NCI-H187 (cell line): ENCODE results near the gene ATE1.
"Not testable (repeated sequence)": the region's sequence is repeated elsewhere in the genome, so short reads cannot be mapped to it uniquely, and the experiment has no call there.

Experiments
- DNase-seq, 2 experiments: peaks; one replicate each; lab custom pipeline; 2025; lab: John Stamatoyannopoulos, UW

The ATE1 gene

DNA sequence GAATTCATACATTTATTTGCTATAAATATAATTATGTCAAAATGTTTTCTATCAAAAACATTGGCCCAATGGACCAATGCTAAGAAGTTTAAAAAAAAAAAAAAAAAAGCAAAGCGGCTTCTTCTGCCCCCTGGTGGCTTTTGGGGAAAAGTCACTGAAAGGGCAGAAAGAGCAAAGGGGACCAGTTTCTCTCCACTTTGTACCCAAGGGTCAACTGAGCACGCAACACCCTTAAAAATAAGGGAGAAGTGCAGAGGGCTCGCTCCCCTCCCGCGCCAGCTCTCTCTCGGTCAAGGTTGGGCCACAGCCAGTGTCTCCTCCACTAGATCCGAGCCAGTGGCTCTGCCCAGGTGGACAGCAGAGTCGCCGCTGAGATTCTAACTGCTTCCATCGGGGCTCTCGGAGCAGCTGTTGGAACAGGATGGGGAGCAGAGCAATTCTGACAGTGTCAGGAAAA is 193.2 kb downstream of the ATE1 start:
- DNase-seq = no peak

DNA sequence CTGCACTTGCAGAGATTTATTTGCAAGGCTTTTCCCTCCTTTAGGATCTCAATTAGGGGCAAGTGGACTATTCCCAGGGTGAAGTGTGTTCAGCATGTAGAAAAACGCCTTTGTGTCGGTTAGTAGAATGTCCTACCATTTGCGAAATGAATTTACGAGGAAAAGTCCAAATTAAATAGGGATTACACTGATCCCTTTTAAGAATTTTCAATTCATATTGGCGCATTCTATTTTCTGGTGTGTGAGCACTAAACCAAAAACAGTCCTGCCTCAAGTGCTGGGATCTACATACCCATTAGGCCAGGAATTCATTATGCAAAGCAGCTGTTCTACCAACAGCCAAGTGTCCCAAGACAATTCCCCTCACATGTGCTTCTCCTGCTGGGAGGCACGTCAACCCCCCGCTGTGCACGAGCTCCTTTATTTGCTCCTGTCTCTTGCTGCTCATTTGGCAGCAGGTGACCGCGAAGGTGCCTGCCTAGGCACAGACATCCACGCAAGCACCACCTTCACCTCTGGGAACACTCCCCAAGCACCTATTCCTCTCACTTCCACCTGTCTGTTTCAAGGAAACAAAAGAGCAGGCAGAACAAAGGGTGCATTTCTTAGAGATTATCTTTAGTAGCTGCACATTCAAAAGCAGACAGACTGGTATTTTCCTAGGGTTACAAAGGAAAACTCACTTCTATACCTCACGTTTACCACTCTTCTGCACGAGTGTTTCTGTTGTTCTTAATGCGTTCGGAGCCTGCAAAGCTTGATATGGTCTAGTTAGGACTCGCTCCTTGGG is 195.0 kb downstream of the ATE1 start:
- DNase-seq = peak; percentile 50 to 82

DNA sequence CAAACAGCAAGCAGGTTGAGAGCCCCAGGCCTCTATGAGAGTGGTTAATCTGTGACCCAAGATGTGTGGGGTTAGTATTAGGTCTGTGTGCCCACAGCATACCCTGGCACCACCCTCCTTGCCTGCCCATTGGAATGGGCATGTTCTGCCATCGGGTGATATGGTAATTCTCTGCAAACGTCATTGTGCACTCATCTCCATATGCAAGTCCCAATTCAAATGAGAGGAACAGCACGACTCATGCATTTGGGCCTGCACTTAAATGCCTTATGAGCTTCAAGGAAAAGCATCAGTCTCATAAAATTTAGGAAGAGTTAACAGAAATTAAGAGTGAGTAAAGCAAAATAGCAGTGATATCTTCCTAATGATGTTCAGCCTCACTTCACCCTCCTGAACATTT is 195.7 kb downstream of the ATE1 start:
- no peak for DNase-seq

DNA sequence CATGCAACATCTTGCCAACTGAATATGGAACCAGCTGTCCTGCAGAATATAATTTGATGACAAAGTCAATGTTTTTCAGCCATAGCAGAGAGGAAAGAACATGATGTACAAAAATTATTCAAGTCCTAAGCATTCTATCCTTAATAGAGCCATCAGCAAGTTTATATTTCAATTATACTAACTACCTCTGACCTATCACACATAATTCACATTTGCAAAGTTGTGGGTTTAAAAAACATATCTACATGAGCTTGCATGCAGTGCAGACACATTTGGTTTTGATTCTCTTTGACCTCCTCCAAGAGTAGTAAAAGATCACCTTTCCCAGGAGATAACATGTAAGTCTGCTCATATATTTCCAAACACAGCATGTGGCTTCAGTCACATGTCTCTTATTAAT is 203.5 kb downstream of the ATE1 start:
- DNase-seq = no peak

- no peak for DNase-seq
These were observed 205.2 kb downstream of the ATE1 start for GRCh38 chr10:121722665-121723064.

DNA sequence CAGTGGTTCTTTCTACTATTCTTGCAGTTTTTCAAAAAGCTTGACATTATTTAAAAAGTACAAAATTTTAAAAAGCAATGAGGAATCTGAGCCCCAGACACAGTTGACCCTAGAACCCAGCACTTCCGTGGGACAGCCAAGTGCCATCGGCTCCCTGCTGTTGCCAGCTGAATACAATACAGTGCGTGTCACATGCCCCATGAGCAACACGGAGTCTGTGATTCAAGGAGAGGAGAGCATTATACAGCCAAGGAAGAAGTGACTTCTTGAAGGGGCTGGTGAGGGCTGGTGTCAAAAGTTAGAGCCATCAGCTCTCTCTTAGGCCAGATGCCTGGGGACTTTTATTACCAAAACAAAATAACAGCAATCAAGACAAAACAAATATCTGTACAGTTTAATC is 206.6 kb downstream of the ATE1 start:
- no peak for DNase-seq

- DNase-seq = no peak
These were observed 211.9 kb downstream of the ATE1 start for GRCh38 chr10:121715969-121716368.

DNA sequence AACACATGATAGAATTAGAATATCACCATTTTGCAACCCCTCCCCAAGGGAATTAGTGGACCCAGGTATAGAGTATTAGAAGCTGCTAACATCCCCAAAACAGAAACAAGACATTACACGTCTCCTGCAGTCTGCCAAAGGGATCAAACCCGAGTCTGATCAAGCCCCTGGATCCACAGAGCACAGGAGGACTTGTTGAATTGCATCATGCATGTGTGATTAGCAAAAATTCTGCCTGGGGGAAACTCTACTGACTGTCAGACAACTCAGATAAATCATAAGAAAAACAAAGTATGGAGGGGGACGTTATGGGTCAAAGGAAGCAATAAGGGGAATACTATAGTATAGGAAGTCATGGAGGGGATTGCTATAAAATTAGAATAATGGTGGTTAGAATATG is 212.8 kb downstream of the ATE1 start:
- no peak for DNase-seq

GRCh38 chr10:121713486-121713885 is 214.3 kb downstream of the ATE1 start:
- no peak for DNase-seq

- DNase-seq = no peak
These were observed 216.9 kb downstream of the ATE1 start for GRCh38 chr10:121710971-121711370.

GRCh38 chr10:121710207-121710606 is 217.6 kb downstream of the ATE1 start:
- DNase-seq = no peak

DNA sequence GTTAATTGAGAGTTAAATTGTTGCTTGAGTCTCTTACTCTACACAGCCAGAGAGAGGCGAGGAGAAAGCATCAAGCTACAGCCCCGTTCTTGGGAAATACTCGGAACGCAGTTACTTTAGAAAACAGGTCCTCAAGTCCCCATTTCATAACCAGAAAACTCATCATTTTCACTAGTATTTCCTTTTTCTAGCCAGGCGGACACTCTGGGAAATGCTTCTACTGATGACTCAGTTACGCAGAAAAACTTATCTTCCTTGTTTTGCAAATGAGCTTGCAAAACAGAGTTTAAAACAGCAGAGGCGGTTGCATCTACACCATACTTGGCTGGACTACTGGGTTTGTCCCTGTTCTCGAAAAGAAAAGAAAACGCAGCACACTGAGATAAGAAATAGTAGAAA is 218.2 kb downstream of the ATE1 start:
- DNase-seq = no peak

GRCh38 chr10:121708728-121709674 is 218.8 kb downstream of the ATE1 start:
- DNase-seq = no peak

DNA sequence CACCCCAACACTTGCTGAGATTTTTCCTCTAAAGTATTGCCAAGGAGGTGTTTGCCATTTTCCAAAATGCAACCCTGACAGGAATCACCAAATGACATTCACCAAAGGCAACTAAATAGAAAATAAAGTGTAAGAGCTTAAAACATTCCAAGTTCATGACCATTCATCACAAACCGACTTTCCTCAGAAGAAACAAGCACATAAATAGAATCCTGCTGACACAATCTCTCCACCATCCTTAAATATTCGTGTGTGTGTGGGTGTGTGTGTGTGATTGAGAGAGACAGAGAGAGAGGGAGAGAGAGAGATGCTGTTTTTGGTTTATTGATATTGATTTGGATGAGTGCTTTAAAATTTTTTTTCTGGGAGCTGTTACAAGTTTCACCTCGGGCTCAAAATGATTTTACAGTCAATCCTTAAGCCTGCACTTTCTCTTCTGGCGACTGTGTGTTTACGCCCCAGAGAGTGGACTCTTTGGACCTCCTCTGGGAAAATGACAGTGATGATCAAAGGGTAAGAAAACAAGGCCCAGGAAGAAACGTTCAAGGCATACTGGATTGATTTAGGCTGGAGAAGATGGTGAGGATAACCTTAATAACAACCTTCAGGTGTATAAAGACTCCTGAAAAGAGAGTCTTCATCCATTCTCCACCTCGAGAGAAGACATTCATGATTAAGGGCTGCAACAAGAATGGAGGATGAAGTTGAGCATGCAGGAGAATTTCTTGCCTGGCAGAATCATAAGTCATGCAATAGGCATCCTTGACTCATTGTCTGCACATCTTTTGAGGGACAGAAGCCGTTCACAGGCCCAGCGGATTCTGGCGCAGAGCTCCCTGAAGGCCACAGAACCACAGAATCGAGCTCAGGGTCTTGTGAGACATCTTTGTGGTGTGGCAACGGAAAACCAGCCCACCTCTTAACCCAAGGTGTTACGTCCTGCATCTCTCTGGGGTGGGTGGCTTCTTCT is 225.2 kb downstream of the ATE1 start:
- DNase-seq = no peak

GRCh38 chr10:121700416-121700815 is 227.4 kb downstream of the ATE1 start:
- no peak for DNase-seq

GRCh38 chr10:121699703-121700102 is 228.1 kb downstream of the ATE1 start:
- not testable (repeated sequence) for DNase-seq

DNA sequence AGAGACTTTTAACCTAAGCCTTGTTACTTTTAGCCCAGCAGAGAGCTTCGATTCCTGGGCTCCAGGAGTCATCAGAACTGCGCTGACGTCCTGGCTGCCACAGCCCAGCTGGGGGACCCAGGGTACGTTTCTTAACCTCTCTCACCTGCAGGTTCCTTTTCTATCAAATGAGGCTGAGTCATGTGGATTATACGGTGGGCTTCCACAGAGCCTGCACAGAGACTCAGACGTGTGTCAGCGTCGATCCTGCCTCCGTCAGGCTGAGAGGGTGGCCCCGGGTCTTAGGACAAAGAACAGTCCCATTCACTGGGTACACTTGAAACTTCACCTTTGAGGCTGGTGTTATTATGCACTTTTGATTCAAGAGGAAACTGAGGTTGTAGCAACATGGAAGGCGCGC is 228.9 kb downstream of the ATE1 start:
- DNase-seq = no peak

DNA sequence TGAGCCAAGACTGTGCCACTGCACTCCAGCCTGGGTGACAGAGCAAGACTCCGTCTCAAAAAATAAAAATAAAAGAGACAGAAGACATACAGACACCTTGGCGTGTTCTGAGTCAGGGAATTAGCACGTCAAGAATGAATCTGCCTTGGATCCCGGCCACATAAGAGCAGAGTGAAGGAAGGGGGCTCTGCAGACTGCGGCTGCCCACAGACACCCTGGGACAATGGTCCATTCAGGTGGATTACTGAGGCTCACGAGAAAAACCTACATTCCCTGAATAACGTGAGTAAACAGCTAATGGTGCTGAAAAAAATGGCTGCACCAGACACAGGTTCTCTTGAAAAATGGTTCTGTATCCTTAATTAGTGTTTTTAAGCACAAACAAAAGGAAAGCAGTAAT is 229.5 kb downstream of the ATE1 start:
- DNase-seq = no peak

- DNase-seq = no peak
These were observed 231.0 kb downstream of the ATE1 start for GRCh38 chr10:121696854-121697253.

DNA sequence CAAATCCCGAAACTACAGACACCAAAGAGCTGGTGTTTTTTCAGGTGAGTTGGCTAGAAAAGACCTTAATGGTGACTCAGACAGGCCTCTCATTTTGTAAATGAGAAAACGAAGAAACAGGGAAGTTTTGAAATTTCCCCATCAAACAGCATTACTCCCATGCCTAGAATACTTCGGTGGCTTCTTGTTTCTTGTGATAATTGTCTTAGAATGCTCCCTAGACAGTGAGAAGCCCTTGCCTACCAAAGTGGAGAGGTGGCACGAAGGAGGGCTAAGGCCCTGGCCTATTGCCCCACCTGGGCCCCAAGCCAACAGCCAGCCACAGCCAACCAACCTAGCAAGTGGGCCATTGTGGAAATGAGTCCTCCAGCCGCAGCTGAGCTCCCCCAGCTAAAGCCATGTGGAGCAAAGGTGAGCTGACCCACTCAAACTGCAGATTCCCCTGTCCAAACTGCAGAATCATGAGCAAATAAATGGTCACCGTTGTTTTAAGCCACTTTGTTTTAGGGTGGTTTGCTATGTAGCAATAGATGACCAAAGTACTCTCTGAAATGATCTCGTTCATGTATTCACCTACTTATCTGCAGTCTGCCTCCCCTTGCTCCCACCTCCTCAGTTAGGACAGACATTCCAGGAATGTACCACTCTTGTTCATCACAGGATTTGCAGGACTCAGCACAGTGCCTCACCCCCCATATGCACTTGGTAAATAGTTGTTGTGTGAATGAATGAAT is 231.9 kb downstream of the ATE1 start:
- DNase-seq = no peak

- DNase-seq = no peak
These were observed 232.7 kb downstream of the ATE1 start for GRCh38 chr10:121694966-121695643.
